Ascending aorta (tissue), 2 donors: ENCODE data around the gene CMTM7. TPM values are rescaled to one million over a fixed set of nuclear protein-coding genes. Genes with fewer than 3 reads are reported as not detected.
A peak's percentile ranks its signal among the peaks of the same experiment; 100 is the strongest.
"Not testable (repeated sequence)": the region's sequence is repeated elsewhere in the genome, so short reads cannot be mapped to it uniquely, and the experiment has no call there.

ENCODE experiments used
- DNase-seq, 2 donors: peaks; one replicate each; pipeline ENCODE4 v3.0.0-alpha.2; 2019; ENCODE audit warnings: low spot score in 2 of 2
- H3K27ac ChIP-seq, 2 donors: fragments of 200-600 bp; sonication (generic); one replicate each; pipeline ENCODE4 v1.5.1; 2016 to 2017; ENCODE audit warnings: mild to moderate bottlenecking in 1 of 2
- H3K27me3 ChIP-seq: fragments of 200-600 bp; sonication (generic); one replicate; pipeline ENCODE4 v1.5.1; 2017
- H3K36me3 ChIP-seq, 2 donors: fragments of 200-600 bp; sonication (generic); one replicate each; pipeline ENCODE4 v1.5.1; 2016
- H3K4me1 ChIP-seq, 2 donors: fragments of 200-600 bp; sonication (generic); one replicate each; pipeline ENCODE4 v1.5.1; 2016 to 2017; ENCODE audit warnings: mild to moderate bottlenecking in 1 of 2
- H3K4me3 ChIP-seq, 2 donors: fragments of 200-600 bp; sonication (generic); one replicate each; pipeline ENCODE4 v1.5.1; 2016 to 2017; ENCODE audit warnings: mild to moderate bottlenecking in 1 of 2
- H3K9me3 ChIP-seq, 2 donors: fragments of 200-600 bp; sonication (generic); one replicate each; pipeline ENCODE4 v1.5.1; 2016
- intact Hi-C: fragments of 100-400 bp; cut with DNase I; formaldehyde crosslinking; loops from one replicate; pipeline ENCODE4 v1.15.1; 2023
- total RNA-seq: library from RNA; depleted of rRNA; stranded (reverse); fragments of >200 nt; gene quantifications from one replicate; pipeline ENCODE4 v1.1.0, GENCODE V29; 2016
- TF ChIP-seq, protein P1 (sequence below), 3 experiments: fragments of 200-600 bp in 2 of 3; fragments of 450-650 bp in 1 of 3; sonication (generic) in 2 of 3; IDR thresholded peaks; one replicate each; pipeline ENCODE4 v1.5.1; 2016 to 2019; ENCODE audit warnings: antibody characterized with exemption in 3 of 3, mild to moderate bottlenecking in 1 of 3, moderate library complexity in 1 of 3

CMTM7 gene
- total RNA-seq, 1 donor from 2014 or later = 21.9 TPM

DNA sequence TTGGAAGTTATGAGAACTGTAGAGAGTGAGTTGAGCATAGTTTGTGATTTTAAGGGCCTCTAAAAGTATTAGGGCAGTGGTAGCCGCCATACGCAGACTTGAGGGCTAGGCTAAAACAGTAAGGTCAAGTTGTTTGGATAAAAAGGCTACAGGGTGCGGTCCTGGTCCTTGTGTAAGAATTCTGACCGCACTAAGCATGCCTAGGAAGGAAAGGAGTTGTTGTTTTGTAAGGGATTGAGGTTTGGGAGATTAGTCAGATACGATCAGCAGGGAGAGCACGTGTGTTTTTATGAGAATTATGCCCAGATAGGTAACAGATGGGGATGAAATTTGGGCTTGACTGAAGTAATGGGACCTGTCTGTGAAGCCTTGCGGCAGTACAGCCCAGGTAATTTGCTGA lies 71.8 kb downstream of the CMTM7 start:
- H3K36me3 ChIP-seq, H3K4me1 ChIP-seq, H3K27ac ChIP-seq, DNase-seq, intact Hi-C loops, H3K9me3 ChIP-seq, H3K4me3 ChIP-seq, H3K27me3 ChIP-seq: not testable (repeated sequence)

DNA sequence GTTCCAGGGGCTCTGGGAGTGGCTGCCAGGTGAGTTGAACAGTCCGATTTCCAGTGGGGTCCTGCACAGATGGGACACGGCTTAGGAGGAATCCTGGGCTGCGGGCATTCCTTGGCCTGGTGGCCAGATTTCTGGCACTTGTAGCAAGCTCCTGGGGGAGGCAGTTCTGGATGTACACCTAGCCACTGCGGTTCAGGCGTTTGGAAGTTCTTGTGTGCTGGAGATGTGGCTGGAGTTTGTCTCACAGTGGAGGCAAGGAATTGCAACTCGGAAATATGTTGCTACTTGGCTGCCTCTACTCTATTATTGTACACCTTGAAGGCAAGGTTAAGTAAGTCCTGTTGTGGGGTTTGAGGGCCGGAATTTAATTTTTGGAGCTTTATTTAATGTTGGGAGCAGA lies 73.1 kb downstream of the CMTM7 start:
- intact Hi-C loops = loop anchor here (5.0 kb wide), 1 partner anchor 72 kb away; the partner anchor contains the start of gene CMTM7
- H3K9me3 ChIP-seq, H3K27me3 ChIP-seq, H3K36me3 ChIP-seq, DNase-seq, H3K27ac ChIP-seq, H3K4me1 ChIP-seq, H3K4me3 ChIP-seq: not testable (repeated sequence)

DNA sequence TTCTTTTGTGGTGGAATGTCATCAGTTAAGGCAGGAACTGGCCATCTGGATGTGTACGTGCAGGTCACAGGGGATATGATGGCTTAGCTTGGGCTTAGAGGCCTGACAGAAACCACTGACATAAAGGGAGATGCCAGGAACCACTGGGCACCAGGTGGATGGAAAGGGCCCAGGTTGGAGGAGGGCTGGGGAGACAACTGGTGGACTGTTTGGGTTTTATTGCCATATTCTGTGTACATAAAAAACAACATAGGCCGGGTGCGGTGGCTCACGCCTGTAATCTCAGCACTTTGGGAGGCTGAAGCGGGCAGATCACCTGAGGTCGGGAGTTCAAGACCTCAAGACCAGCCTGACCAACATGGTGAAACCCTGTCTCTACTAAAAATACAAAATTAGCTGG lies 75.2 kb downstream of the CMTM7 start:
- H3K27me3 ChIP-seq, H3K4me3 ChIP-seq, H3K4me1 ChIP-seq, DNase-seq, H3K27ac ChIP-seq, H3K36me3 ChIP-seq, H3K9me3 ChIP-seq: not testable (repeated sequence)
- intact Hi-C loops = loop anchor here (1.0 to 5.0 kb wide), 3 partner anchors 75 to 171 kb away; partner anchors contain the start of gene CMTM7

DNA sequence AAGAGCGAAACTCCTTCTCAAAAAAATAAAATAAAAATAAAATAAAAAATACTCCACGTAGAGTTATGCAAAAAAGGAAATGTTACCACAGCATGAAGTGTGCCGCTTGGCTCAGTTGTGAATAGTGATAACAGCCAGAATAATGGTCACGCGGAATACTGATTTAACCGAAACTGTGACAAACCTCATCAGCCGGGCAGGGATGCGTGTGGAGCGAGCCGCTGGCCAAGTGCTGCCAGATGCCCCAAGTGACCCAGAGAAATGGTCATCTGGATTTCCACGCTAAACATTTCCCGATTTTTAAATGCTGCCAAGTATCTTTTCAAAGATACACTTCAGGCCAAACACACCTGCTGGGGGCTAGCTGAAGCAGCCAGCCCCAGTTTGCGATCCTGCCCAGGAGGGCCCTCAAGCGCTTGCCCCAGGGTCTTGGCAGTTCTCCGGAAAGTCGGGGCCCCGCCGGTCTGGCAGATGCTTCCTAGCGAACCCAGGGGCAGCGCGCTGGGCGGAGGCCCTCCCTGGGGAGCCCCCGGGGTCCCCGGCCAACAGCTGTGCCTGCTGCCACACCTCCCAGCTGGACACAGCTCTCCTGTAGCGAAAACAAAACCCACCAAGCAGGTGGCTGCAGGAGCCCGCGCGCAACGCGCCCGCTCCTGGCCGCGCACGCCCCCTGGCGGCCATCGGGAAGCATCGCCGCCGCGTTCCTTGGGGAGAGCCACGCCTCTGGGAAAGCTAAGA lies 75.8 kb downstream of the CMTM7 start:
- peak in 1 of 2 donors; percentile 81 for DNase-seq
- Histone ChIP-seq H3K27ac (no peak overlapping the region), H3K4me1 (peaks cover 0 to 5% of the 10 kb centered on the region in 2 donors), H3K9me3 (no peaks in the 10 kb centered on the region), H3K4me3 (peak overlapping the region; percentile 34 to 65), H3K36me3 (peaks cover 0 to 3% of the 10 kb centered on the region in 2 donors), H3K27me3 (no peaks in the 10 kb centered on the region)
- TF ChIP-seq, protein P1, sequence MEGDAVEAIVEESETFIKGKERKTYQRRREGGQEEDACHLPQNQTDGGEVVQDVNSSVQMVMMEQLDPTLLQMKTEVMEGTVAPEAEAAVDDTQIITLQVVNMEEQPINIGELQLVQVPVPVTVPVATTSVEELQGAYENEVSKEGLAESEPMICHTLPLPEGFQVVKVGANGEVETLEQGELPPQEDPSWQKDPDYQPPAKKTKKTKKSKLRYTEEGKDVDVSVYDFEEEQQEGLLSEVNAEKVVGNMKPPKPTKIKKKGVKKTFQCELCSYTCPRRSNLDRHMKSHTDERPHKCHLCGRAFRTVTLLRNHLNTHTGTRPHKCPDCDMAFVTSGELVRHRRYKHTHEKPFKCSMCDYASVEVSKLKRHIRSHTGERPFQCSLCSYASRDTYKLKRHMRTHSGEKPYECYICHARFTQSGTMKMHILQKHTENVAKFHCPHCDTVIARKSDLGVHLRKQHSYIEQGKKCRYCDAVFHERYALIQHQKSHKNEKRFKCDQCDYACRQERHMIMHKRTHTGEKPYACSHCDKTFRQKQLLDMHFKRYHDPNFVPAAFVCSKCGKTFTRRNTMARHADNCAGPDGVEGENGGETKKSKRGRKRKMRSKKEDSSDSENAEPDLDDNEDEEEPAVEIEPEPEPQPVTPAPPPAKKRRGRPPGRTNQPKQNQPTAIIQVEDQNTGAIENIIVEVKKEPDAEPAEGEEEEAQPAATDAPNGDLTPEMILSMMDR (IDR thresholded peaks at IDR 0.05) = peak; percentile 91 to 99 (median 97)
- intact Hi-C loops = loop anchor here (1.0 to 5.0 kb wide), 3 partner anchors 75 to 171 kb away; partner anchors contain the start of gene CMTM7

DNA sequence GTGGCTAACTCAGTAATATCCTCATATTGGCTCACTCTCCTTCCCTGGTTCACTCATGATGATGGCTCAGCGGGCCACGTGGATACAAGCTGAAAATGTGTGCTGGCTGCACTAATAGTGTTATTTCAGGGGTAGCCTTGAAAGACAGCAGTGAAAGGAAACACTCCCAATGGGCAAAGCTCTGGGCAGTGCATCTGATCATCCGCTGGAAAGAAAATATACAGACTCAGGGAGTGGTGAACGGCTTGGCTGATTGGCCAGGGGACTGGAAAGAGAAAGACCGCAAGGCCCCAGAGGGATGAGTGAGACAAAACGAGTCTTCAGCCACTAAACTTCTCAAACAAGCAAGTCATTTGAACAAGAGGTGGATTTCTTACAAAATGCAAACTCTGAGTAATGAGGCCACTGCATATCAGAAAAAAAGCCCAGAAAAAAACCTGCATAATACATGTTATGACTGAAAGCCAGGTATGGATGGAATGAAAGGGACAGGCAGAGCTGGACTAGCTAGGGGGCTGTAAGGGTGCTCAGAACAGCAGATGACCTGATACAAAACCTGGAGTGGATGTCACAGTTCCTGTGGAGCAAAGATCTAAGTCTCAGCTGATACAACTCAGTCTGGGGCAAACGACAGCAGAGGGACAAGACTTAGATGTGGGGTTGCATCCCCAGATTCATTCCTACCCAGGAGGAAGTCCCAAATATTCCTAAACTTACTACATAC lies 77.7 kb downstream of the CMTM7 start:
- H3K36me3 ChIP-seq = peaks cover 0 to 3% of the 10 kb centered on the region in 2 donors
- no peak for DNase-seq
- no peaks in the 10 kb centered on the region for H3K9me3 ChIP-seq
- no peaks in the 10 kb centered on the region for H3K27me3 ChIP-seq
- H3K4me3 ChIP-seq = no peak overlapping the region
- TF ChIP-seq, protein P1 (IDR thresholded peaks at IDR 0.05) = no peak
- no peak overlapping the region for H3K27ac ChIP-seq
- intact Hi-C loops = loop anchor here (5.0 kb wide), 1 partner anchor 77 kb away; the partner anchor contains the start of gene CMTM7
- H3K4me1 ChIP-seq = peaks cover 0 to 5% of the 10 kb centered on the region in 2 donors

DNA sequence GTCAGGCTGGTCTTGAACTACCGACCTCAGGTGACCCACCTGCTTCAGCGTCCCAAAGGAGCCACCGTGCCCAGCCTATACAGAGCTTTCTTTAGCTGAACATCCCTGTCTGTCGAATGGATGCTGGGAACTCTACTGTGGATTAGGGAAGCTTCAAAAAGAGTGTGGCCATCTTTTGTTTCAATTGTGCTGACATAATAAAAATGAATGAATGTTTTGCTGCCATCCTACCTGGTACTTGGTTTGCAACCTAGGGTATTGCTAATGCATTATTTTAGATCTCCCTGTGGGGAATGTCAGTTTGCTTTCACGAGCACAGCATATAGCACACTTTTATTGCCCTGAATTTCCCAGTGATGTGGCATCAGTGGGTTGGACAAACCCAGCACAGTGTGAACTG lies 78.7 kb downstream of the CMTM7 start:
- intact Hi-C loops = no loop called here
- no peak overlapping the region for H3K27ac ChIP-seq
- peaks cover 0 to 3% of the 10 kb centered on the region in 2 donors for H3K36me3 ChIP-seq
- H3K4me1 ChIP-seq = peaks cover 0 to 5% of the 10 kb centered on the region in 2 donors
- no peaks in the 10 kb centered on the region for H3K27me3 ChIP-seq
- H3K4me3 ChIP-seq = no peak overlapping the region
- H3K9me3 ChIP-seq = no peaks in the 10 kb centered on the region
- no peak for DNase-seq
- TF ChIP-seq, protein P1 (IDR thresholded peaks at IDR 0.05) = no peak

DNA sequence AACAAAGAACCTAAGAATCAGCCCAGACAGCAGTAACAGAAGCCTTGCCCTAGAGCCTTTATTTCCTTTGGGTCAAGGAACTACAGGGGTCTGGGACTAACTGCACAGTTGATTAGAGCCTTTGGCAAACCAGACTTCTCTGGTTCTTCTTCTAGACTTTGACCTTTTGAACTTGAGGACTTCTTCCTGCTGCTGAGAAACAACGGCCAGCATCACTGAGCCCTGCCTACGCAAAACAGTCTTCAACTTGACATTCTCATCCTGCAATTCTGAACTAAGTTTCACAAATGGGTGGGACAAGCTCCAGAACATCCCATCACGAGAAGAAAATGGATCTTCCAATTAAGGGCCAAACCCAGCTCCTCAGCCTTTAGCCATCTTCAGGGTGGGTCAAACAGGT lies 79.6 kb downstream of the CMTM7 start:
- Histone ChIP-seq H3K4me1 (peaks cover 0 to 5% of the 10 kb centered on the region in 2 donors), H3K4me3 (no peak overlapping the region), H3K27ac (no peak overlapping the region), H3K9me3 (no peaks in the 10 kb centered on the region), H3K36me3 (peaks cover 0 to 3% of the 10 kb centered on the region in 2 donors), H3K27me3 (no peaks in the 10 kb centered on the region)
- intact Hi-C loops = no loop called here
- TF ChIP-seq, protein P1 (IDR thresholded peaks at IDR 0.05) = no peak
- DNase-seq = no peak

DNA sequence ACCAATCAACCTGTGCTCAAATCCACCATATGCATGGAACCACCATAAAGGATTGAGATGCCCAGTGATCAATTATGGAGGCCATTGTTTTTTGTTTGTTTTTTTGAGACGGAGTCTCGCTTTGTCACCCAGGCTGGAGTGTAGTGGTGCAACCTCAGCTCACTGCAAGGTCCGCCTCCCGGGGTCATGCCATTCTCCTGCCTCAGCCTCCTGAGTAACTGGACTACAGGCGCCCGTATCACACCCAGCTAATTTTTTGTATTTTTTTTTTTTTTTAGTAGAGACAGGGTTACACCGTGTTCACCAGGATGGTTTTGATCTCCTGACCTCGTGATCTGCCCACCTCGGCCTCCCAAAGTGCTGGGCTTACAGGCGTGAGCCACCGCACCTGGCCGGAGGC lies 80.5 kb downstream of the CMTM7 start:
- DNase-seq, H3K4me3 ChIP-seq, H3K36me3 ChIP-seq, H3K27ac ChIP-seq, H3K4me1 ChIP-seq, H3K9me3 ChIP-seq, intact Hi-C loops, H3K27me3 ChIP-seq: not testable (repeated sequence)
